Pulmonary artery endothelial cell (primary cell): ENCODE measurements around the gene EXOC3L2. TPM values are rescaled to one million over a fixed set of nuclear protein-coding genes. Genes with fewer than 3 reads are reported as not detected.

Source experiments
- DNase-seq: peaks from one replicate; pipeline ENCODE4 v3.0.0-alpha.2; 2011; ENCODE audit warnings: low read depth, low spot score
- total RNA-seq: library from RNA; depleted of rRNA; stranded (reverse); fragments of >200 nt; gene quantifications from 2 replicates; pipeline ENCODE4 v1.2.3, GENCODE V29; 2014

The EXOC3L2 gene
- total RNA-seq, 1 donor from 2014 or later, result 1.6 TPM

GRCh38 chr19:45162608-45163143 is 82.5 kb downstream of the EXOC3L2 start:
- DNase-seq, result no peak

Other genes with a start within 250 kb of the EXOC3L2 start
- 10.7 and 12.1 TPM in 2 replicates for gene RELB, start 243.9 kb downstream of the EXOC3L2 start, total RNA-seq
- 11.0 and 13.3 TPM in 2 replicates for gene CLASRP, start 206.4 kb downstream of the EXOC3L2 start, total RNA-seq
- gene ZNF296, start 168.9 kb downstream of the EXOC3L2 start, total RNA-seq, result 0.14 and 0.26 TPM in 2 replicates
- gene GEMIN7, start 166.1 kb downstream of the EXOC3L2 start, total RNA-seq, result 18.8 and 26.3 TPM in 2 replicates
- gene PPP1R37, start 152.2 kb downstream of the EXOC3L2 start, total RNA-seq, result 23.2 and 25.4 TPM in 2 replicates
- gene NKPD1, start 84.4 kb downstream of the EXOC3L2 start, total RNA-seq, result 0.11 and 0.13 TPM in 2 replicates
- gene TRAPPC6A, start 67.2 kb downstream of the EXOC3L2 start, total RNA-seq, result 8.0 and 17.2 TPM in 2 replicates
- 3.5 and 4.2 TPM in 2 replicates for gene BLOC1S3, start 66.6 kb downstream of the EXOC3L2 start, total RNA-seq
- 9.5 and 10.7 TPM in 2 replicates for gene MARK4, start 5.9 kb upstream of the EXOC3L2 start, total RNA-seq
- gene CKM, start 77.5 kb upstream of the EXOC3L2 start, total RNA-seq, result not detected in 2 replicates
- gene KLC3, start 95.3 kb upstream of the EXOC3L2 start, total RNA-seq, result 0.07 TPM in 2 replicates
- gene ERCC2, start 125.2 kb upstream of the EXOC3L2 start, total RNA-seq, result 32.6 and 39.4 TPM in 2 replicates
- gene PPP1R13L, start 159.7 kb upstream of the EXOC3L2 start, total RNA-seq, result 8.2 and 8.6 TPM in 2 replicates
- gene POLR1G, start 161.2 kb upstream of the EXOC3L2 start, total RNA-seq, result 27.3 and 30.1 TPM in 2 replicates
- 86.3 and 157 TPM in 2 replicates for gene ERCC1, start 178.5 kb upstream of the EXOC3L2 start, total RNA-seq
- gene FOSB, start 222.6 kb upstream of the EXOC3L2 start, total RNA-seq, result 0.33 and 1.9 TPM in 2 replicates